Kidney epithelial cell (primary cell): ENCODE data around the gene NME8. TPM values are rescaled to one million over a fixed set of nuclear protein-coding genes. Genes with fewer than 3 reads are reported as not detected.

Experiments
- DNase-seq: peaks from one replicate; pipeline ENCODE4 v3.0.0-alpha.2; 2010; ENCODE audit warnings: low read depth
- H3K27me3 ChIP-seq: 2 replicates; pipeline ENCODE4 v1.6.0; 2011; ENCODE audit warnings: low read length; ENCODE audit not compliant: control insufficient read depth, insufficient read depth
- H3K36me3 ChIP-seq: 2 replicates; pipeline ENCODE4 v1.5.1; 2011; ENCODE audit warnings: low read length; ENCODE audit not compliant: control insufficient read depth, insufficient read depth
- H3K4me3 ChIP-seq: 2 replicates; pipeline ENCODE4 v1.5.1; 2011; ENCODE audit warnings: low read depth, mild to moderate bottlenecking, control low read depth, low read length
- total RNA-seq: library from RNA; depleted of rRNA; stranded (reverse); fragments of >200 nt; gene quantifications from 2 replicates; pipeline ENCODE4 v1.2.3, GENCODE V29; 2015
- TF ChIP-seq, protein P1 (sequence below): IDR thresholded peaks from 2 replicates; pipeline ENCODE4 v1.5.1; 2011; ENCODE audit warnings: mild to moderate bottlenecking, moderate library complexity, low read length, control low read depth, inconsistent platforms; ENCODE audit not compliant: insufficient read depth, poor library complexity, severe bottlenecking

NME8 gene
- total RNA-seq, 1 donor from 2014 or later, result not detected

DNA sequence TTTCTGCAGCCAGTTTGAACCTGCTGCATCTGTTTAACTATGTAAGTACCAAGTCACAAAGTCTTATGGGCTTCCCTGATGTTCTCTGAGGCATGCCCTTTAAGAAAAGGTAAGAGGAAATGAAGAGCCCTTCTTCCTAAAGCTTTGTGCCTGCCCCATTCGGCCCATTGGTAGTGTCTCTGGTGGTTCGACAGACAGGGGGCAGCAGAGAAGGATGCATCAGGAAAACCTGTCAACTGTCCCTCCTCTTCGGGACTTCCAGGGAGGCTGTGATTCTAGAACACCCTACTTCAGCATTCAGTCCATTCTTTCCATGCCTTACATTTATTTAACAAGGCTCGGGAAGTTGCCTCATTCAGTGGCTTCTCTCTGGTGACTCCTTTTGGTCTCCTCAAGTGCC, 70.1 kb downstream of the NME8 start:
- H3K27me3 ChIP-seq, result peaks cover 7% of the 10 kb centered on the region
- DNase-seq, result no peak
- H3K36me3 ChIP-seq, result no peaks in the 10 kb centered on the region
- no peak overlapping the region for H3K4me3 ChIP-seq
- TF ChIP-seq, protein P1, sequence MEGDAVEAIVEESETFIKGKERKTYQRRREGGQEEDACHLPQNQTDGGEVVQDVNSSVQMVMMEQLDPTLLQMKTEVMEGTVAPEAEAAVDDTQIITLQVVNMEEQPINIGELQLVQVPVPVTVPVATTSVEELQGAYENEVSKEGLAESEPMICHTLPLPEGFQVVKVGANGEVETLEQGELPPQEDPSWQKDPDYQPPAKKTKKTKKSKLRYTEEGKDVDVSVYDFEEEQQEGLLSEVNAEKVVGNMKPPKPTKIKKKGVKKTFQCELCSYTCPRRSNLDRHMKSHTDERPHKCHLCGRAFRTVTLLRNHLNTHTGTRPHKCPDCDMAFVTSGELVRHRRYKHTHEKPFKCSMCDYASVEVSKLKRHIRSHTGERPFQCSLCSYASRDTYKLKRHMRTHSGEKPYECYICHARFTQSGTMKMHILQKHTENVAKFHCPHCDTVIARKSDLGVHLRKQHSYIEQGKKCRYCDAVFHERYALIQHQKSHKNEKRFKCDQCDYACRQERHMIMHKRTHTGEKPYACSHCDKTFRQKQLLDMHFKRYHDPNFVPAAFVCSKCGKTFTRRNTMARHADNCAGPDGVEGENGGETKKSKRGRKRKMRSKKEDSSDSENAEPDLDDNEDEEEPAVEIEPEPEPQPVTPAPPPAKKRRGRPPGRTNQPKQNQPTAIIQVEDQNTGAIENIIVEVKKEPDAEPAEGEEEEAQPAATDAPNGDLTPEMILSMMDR, result peak; percentile 4

DNA sequence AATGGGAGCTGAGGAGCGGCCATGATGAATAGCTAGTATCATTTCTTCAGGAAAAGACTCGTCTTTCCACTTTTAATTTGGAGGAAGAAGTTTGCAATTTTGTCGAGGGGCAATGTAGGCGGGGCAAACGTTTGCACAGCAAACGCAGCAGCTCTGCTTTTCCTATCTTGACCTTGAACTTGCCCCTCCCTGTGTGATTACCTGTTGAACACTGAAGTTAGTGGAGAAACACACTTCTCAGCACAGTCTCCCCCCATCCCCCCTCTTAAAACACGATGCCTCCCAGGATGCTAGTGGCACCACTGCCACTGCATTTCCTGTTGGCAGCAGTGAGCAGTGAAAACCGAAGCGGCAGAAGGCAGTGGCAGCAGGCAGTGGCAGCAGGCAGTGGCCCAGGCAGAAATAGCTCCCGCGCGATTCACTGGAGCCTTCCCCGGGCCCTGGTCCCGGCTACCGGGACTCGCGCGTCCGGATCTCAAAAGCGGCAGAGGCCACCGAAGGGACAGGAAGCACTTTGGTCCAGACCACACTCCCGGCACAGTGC, 72.0 kb downstream of the NME8 start, which contains the start of gene EPDR1:
Gene EPDR1 (plus strand): TSS at position 336 of the 544 bp plus-strand sequence. CDS start 300 bp downstream, outside the sequence.
- no peak for DNase-seq
- Histone ChIP-seq H3K4me3 (peak within 1 kb of the TSS; percentile 82), H3K27me3 (peaks cover 7% of the 10 kb centered on the region), H3K36me3 (no peaks in the 10 kb centered on the region)
- TF ChIP-seq, protein P1, result peak; percentile 32

DNA sequence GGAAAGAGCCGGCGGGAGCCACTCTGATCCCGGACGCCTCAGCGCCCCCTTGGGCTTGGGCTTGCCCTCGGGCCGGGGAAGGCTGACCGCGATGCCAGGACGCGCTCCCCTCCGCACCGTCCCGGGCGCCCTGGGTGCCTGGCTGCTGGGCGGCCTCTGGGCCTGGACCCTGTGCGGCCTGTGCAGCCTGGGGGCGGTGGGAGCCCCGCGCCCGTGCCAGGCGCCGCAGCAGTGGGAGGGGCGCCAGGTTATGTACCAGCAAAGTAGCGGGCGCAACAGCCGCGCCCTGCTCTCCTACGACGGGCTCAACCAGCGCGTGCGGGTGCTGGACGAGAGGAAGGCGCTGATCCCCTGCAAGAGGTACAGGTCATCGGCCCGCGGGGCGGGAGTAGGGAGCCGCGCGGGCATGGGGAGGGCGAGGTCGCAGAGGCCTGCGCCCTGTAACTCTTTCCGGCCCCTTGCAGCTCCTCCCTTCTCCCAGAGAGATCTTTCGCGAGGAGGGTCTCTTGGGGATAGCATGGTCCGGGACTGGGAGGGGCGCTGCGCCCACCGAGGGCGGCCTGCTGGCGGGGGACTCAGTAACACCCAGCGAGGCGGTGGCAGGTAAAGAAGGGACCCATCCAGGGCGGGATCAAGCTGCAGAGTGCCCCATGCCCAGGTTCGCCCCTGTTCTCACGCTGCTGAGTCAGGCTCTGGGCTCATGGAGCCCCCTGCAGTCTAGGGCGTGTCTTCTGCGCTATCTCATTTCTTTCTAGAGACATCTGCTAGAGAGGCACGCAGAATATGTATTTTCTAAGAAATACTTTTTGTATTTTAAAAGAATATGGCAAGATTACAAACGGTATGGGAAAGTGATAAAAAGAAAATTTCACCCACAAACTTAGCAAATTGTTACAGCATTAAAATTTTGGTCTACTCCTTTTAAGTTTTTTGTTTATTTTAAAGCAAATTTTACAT, 72.7 kb downstream of the NME8 start:
- Histone ChIP-seq H3K36me3 (no peaks in the 10 kb centered on the region), H3K27me3 (peaks cover 4% of the 10 kb centered on the region), H3K4me3 (peak overlapping the region; percentile 82)
- DNase-seq, result no peak
- TF ChIP-seq, protein P1, result peak; percentile 36

DNA sequence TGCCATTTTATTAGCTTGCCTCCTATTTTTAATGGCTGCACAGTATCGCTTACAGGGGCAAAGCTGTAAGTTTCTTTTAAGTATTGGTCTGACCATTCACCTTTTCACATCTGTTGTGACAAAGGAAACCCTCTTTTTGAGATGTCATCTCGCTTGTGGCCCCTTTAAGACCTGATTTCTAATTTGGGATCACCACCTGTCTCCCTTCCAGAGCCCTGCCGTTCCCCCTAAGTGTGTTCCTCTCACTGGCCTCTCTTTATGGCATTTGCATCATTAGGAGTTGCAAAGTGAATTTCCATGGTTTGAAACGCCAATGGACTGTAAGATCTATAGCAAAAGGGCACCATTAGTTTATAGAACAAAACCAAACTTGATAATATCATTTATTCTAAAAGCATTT, 73.5 kb downstream of the NME8 start:
- DNase-seq, result no peak
- Histone ChIP-seq H3K4me3 (peak overlapping the region; percentile 19), H3K36me3 (no peaks in the 10 kb centered on the region), H3K27me3 (no peaks in the 10 kb centered on the region)
- TF ChIP-seq, protein P1, result no peak

DNA sequence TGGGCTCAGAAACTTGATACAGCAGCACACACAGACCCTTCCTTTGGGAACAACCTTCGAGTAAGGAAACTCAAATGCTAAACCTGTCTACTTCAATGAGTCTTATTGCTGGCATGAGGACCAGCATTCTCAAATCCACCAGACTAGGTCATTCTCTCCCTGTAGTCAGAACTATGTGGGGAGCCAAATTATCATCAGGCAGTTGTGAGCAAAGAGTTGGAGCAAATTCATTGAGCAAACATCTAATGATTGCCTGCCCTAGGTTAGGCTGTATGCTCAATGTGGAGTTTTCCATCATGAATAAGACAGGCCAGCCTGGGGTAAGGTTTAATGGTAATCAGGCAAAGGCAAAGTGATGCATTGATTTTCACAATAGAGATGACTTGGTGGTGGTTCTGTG, 75.6 kb downstream of the NME8 start:
- Histone ChIP-seq H3K27me3 (no peaks in the 10 kb centered on the region), H3K36me3 (no peaks in the 10 kb centered on the region), H3K4me3 (no peak overlapping the region)
- TF ChIP-seq, protein P1, result no peak
- no peak for DNase-seq
